Subcutaneous abdominal adipose tissue (tissue), 5 donors: ENCODE results near the gene ZXDA.
"Not testable (repeated sequence)": the region's sequence is repeated elsewhere in the genome, so short reads cannot be mapped to it uniquely, and the experiment has no call there.

Experiments
- H3K27ac ChIP-seq: one replicate; pipeline ENCODE4 v1.7.0; 2013; ENCODE audit warnings: low read depth, mild to moderate bottlenecking, inconsistent platforms, low read length, moderate library complexity
- H3K27me3 ChIP-seq, 5 donors: one replicate each; pipeline ENCODE4 v1.7.0; 2013; ENCODE audit warnings: low read length in 5 of 5, inconsistent platforms in 1 of 5; ENCODE audit not compliant: control insufficient read depth in 5 of 5, insufficient read depth in 4 of 5
- H3K36me3 ChIP-seq, 5 donors: one replicate each; pipeline ENCODE4 v1.7.0; 2013; ENCODE audit warnings: low read length in 5 of 5; ENCODE audit not compliant: control insufficient read depth in 5 of 5, insufficient read depth in 5 of 5
- H3K4me1 ChIP-seq, 5 donors: one replicate each; pipeline ENCODE4 v1.7.0; 2013; ENCODE audit warnings: low read length in 5 of 5, mild to moderate bottlenecking in 3 of 5, moderate library complexity in 1 of 5; ENCODE audit not compliant: control insufficient read depth in 5 of 5, insufficient read depth in 5 of 5
- H3K4me3 ChIP-seq, 5 donors: one replicate each; pipeline ENCODE4 v1.7.0; 2013; ENCODE audit warnings: low read length in 5 of 5, low read depth in 1 of 5
- H3K9ac ChIP-seq, 5 donors: one replicate each; pipeline ENCODE4 v1.7.0; 2013; ENCODE audit warnings: low read length in 5 of 5, mild to moderate bottlenecking in 4 of 5, moderate library complexity in 3 of 5
- H3K9me3 ChIP-seq, 5 donors: one replicate each; pipeline ENCODE4 v1.7.0; 2013; ENCODE audit warnings: low read length in 5 of 5; ENCODE audit not compliant: control insufficient read depth in 5 of 5
- donor health status: healthy.
- donor health status: healthy.
- donor health status: healthy.
- donor health status: healthy.
- donor health status: healthy.

Gene ZXDA

DNA sequence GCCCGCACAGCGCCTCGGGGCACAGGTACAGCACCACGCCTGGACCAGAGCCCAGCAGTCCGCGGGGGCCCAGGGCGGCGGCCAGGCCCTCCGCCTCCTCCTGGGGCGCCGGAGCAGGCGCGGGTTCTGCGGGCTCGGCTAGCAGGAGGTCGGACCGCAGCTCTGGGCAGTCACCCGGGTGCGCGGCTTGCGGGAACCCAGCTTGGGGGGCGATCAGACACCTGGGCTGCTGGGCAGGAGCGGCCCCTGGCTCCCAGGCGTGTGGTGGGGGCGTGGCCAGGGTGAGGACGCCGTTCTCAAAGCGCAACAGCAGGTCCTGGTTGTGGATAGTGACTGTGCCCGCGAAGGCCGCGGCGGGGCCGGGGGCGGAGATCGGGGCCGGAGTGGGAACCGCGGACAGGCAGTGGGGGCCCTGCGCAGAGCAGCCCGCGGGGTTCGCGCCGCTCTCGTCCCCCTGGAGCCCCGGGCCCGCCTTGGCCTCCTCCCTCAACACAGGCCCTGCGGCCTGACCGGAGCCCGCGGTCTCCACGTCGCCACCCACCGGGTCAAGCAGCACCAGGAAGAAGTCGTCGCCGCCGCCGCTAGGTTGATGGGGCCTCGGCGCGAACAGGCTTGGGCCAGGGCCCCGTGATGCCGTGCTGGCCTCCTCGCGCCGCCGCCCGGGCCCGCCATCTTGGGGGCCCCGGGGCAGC, 517 bp downstream of the ZXDA start:
- not testable (repeated sequence) for H3K36me3 ChIP-seq, H3K27me3 ChIP-seq, H3K9me3 ChIP-seq
- H3K4me1 ChIP-seq, result peaks cover 2 to 22% (median 16%) of the 10 kb centered on the region in 5 donors
- H3K9ac ChIP-seq, result peak overlapping the region in 3 of 5 donors; percentile 32 to 74 (median 55)
- H3K4me3 ChIP-seq, result peak overlapping the region in 4 of 5 donors; percentile 48 to 65 (median 58)
- H3K27ac ChIP-seq, result peak overlapping the region; percentile 57

- peaks cover 2 to 22% (median 19%) of the 10 kb centered on the region in 5 donors for H3K4me1 ChIP-seq
- not testable (repeated sequence) for H3K27me3 ChIP-seq
These were observed 1.2 kb downstream of the ZXDA start for GRCh38 chrX:57908972-57909594.

GRCh38 chrX:57906790-57907189, 3.5 kb downstream of the ZXDA start:
- peak overlapping the region in 1 of 5 donors; percentile 18 for H3K9ac ChIP-seq
- H3K4me1 ChIP-seq, result peaks cover 2 to 22% (median 19%) of the 10 kb centered on the region in 5 donors
- peak overlapping the region in 1 of 5 donors; percentile 6 for H3K4me3 ChIP-seq
- no peaks in the 10 kb centered on the region for H3K36me3 ChIP-seq
- no peaks in the 10 kb centered on the region for H3K27me3 ChIP-seq
- H3K27ac ChIP-seq, result peak overlapping the region; percentile 19
- no peaks in the 10 kb centered on the region for H3K9me3 ChIP-seq

More at GRCh38 chrX:57908972-57909594, 1.2 kb downstream of the ZXDA start:
- not testable (repeated sequence) for H3K36me3 ChIP-seq, H3K9me3 ChIP-seq
- Histone ChIP-seq H3K27ac (peak overlapping the region; percentile 57), H3K4me3 (peak overlapping the region in 4 of 5 donors; percentile 48 to 65 (median 58)), H3K9ac (peak overlapping the region in 3 of 5 donors; percentile 32 to 74 (median 55))

- H3K27me3 ChIP-seq, result no peaks in the 10 kb centered on the region
- peaks cover 0 to 17% (median 14%) of the 10 kb centered on the region in 5 donors for H3K4me1 ChIP-seq
- H3K9me3 ChIP-seq, result no peaks in the 10 kb centered on the region
- H3K36me3 ChIP-seq, result no peaks in the 10 kb centered on the region
- H3K4me3 ChIP-seq, result peak overlapping the region in 3 of 5 donors; percentile 1 to 19 (median 13)
- peak overlapping the region; percentile 19 for H3K27ac ChIP-seq
- peak overlapping the region in 1 of 5 donors; percentile 39 for H3K9ac ChIP-seq
These were observed 5.1 kb downstream of the ZXDA start for GRCh38 chrX:57905141-57905540.

DNA sequence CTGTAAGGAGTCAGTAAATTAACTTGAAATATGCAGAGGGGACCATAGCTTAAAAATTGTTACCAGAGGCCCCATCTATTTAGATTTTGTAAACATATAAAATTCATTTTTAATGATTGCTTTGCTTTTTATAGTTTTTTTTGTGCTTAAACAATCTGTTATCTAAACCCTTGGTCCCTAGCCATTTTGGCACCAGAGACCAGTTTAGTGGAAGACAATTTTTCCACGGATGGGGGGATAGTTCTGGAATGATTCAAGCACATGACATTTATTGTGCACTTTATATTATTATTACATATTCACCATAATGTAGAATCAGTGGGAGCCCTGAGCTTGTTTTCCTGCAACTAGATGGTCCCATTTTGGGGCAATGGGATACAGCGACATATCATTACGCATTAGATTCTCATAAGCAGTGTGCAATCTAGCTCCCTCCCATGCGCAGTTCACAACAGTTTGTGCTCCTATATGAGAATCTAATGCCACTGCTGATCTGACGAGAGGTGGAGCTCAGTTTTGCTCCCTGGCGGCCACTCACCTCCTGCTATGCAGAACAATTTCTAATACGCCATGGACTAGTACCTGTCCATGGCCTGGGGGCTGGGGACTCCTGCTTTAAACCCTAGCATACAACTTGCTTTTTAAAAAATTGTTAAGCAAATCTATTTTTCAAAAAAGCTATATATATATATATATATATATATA, 5.9 kb downstream of the ZXDA start:
- no peak overlapping the region for H3K9ac ChIP-seq
- peaks cover 0 to 16% (median 13%) of the 10 kb centered on the region in 5 donors for H3K4me1 ChIP-seq
- H3K27ac ChIP-seq, result no peak overlapping the region
- H3K4me3 ChIP-seq, result no peak overlapping the region
- H3K27me3 ChIP-seq, result no peaks in the 10 kb centered on the region
- H3K36me3 ChIP-seq, result no peaks in the 10 kb centered on the region
- no peaks in the 10 kb centered on the region for H3K9me3 ChIP-seq

DNA sequence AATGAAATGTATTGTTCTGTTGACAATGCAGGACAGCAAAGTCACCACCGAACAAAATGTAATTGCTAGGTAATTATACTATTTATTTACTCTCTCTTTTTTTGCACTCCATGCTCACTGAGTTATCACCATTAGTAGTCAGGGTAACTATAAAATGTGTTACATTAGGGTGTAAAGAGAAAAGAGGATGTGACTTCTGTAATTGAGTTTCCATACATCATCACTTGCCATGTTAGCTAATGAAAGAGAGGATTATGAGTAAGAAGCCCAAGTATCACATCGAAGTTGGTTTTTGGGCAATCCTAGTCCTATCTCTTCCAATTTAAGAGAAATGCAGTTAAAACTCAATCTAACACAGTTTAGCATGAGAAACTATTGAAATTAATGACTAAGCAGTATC, 7.6 kb downstream of the ZXDA start:
- no peak overlapping the region for H3K27ac ChIP-seq
- no peaks in the 10 kb centered on the region for H3K9me3 ChIP-seq
- H3K4me3 ChIP-seq, result no peak overlapping the region

DNA sequence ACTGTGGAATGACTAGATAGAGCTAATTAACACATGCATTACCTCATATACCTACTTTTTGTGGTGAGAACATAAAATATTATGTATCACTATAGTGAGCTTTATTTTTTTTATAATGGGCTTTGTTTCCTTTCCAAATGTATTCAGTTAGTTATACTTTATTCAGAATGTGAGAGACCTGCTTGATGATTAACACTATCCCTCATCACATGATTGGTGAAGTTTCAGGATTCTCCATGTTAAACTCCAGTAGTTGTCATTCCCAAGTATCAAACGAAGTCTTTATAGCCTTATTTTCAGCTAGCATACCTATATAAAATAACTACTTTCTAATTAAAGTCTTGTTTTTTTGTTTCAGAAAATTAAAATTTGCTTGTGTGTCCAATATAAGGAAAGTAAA, 8.8 kb downstream of the ZXDA start:
- Histone ChIP-seq H3K9me3 (no peaks in the 10 kb centered on the region), H3K4me3 (no peak overlapping the region), H3K9ac (no peak overlapping the region), H3K36me3 (no peaks in the 10 kb centered on the region), H3K4me1 (peaks cover 0 to 13% (median 2%) of the 10 kb centered on the region in 5 donors), H3K27ac (peak overlapping the region; percentile 8), H3K27me3 (no peaks in the 10 kb centered on the region)

More for the DNA sequence above, 7.6 kb downstream of the ZXDA start:
- peaks cover 0 to 13% (median 8%) of the 10 kb centered on the region in 5 donors for H3K4me1 ChIP-seq
- no peaks in the 10 kb centered on the region for H3K36me3 ChIP-seq
- H3K9ac ChIP-seq, result no peak overlapping the region
- H3K27me3 ChIP-seq, result no peaks in the 10 kb centered on the region

DNA sequence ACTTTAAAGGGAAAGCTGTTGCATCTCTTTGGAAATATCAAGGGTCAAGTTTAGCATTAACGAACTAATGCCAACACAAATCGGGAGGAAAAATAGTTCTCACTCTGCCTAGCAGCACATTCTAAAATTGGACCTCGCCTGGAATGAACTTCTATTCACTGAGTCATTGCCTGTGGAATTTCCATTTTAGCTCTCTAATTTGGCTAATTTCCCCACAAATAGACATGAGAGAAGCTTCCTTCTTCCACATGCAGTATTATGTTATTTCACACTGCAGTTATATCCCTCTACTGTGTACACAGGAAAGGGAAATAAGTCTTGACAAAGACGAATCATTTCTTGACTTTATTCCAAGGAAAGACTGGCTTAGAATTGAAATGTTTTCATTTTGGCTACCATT, 9.3 kb downstream of the ZXDA start:
- Histone ChIP-seq H3K36me3 (no peaks in the 10 kb centered on the region), H3K27ac (peak overlapping the region; percentile 47), H3K4me3 (no peak overlapping the region), H3K27me3 (no peaks in the 10 kb centered on the region), H3K9me3 (peaks cover 0 to under 1% (median 0%) of the 10 kb centered on the region in 5 donors), H3K4me1 (peaks cover 0 to 13% (median 0%) of the 10 kb centered on the region in 5 donors), H3K9ac (no peak overlapping the region)

DNA sequence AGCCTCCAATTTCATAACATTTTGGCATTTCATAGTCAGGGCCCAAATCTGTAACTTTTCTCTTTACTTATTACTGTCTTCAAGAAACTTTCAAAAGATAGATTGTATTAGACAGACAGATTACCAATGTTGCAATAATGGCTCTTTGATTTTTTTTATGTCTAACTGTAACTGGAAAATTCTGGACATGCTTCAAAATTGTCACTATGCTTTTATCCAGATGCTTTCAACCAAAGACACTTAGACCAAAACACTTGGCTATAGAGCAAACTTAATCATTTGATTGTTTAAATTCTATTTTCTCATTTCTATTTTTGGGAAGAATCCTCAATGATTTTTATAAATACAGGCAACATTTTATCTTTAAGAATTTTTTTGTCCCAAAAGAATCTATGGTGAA, 10.4 kb downstream of the ZXDA start:
- Histone ChIP-seq H3K9ac (no peak overlapping the region), H3K4me3 (no peak overlapping the region), H3K27ac (peak overlapping the region; percentile 47), H3K9me3 (peaks cover 0 to 4% (median 0%) of the 10 kb centered on the region in 5 donors), H3K36me3 (no peaks in the 10 kb centered on the region), H3K27me3 (no peaks in the 10 kb centered on the region), H3K4me1 (peaks cover 0 to 10% (median 0%) of the 10 kb centered on the region in 5 donors)

GRCh38 chrX:57899064-57899463, 11.2 kb downstream of the ZXDA start:
- Histone ChIP-seq H3K9ac (no peak overlapping the region), H3K9me3 (peaks cover 0 to 4% (median 0%) of the 10 kb centered on the region in 5 donors), H3K4me3 (no peak overlapping the region), H3K27me3 (no peaks in the 10 kb centered on the region), H3K36me3 (no peaks in the 10 kb centered on the region), H3K4me1 (peaks cover 0 to 10% (median 0%) of the 10 kb centered on the region in 5 donors), H3K27ac (no peak overlapping the region)
